C4-2B (cell line): ENCODE data around the gene SULT1E1.

Experiments
- ZFX ChIP-seq: fragments of 450-650 bp; IDR thresholded peaks from 2 replicates; pipeline ENCODE4 v1.6.1; 2017
- TF ChIP-seq, protein P1 (sequence below): fragments of 450-650 bp; conservative IDR thresholded peaks from 2 replicates; pipeline ENCODE4 v1.5.1; 2017; ENCODE audit warnings: mild to moderate bottlenecking

GRCh38 chr4:69830192-69830559 is 29.8 kb downstream of the SULT1E1 start:
- TF ChIP-seq, protein P1, sequence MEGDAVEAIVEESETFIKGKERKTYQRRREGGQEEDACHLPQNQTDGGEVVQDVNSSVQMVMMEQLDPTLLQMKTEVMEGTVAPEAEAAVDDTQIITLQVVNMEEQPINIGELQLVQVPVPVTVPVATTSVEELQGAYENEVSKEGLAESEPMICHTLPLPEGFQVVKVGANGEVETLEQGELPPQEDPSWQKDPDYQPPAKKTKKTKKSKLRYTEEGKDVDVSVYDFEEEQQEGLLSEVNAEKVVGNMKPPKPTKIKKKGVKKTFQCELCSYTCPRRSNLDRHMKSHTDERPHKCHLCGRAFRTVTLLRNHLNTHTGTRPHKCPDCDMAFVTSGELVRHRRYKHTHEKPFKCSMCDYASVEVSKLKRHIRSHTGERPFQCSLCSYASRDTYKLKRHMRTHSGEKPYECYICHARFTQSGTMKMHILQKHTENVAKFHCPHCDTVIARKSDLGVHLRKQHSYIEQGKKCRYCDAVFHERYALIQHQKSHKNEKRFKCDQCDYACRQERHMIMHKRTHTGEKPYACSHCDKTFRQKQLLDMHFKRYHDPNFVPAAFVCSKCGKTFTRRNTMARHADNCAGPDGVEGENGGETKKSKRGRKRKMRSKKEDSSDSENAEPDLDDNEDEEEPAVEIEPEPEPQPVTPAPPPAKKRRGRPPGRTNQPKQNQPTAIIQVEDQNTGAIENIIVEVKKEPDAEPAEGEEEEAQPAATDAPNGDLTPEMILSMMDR, result no peak
- no peak for TF ChIP-seq ZFX
